ENCODE results near the gene KLHL12. TPM values are rescaled to one million over a fixed set of nuclear protein-coding genes. Genes with fewer than 3 reads are reported as not detected.
"Not testable (repeated sequence)": the region's sequence is repeated elsewhere in the genome, so short reads cannot be mapped to it uniquely, and the experiment has no call there.

KLHL12 gene
- total and polyA plus RNA-seq, 8 donors, result 26.6 to 40.0 (median 35.6) TPM

- ATAC-seq (no peak), DNase-seq (no peak)
- Histone ChIP-seq H3K4me1 (no peaks in the 10 kb centered on the region), H3K4me3 (no peak overlapping the region), H3K27me3 (no peaks in the 10 kb centered on the region), H3K9me3 (no peaks in the 10 kb centered on the region), H3K36me3 (peaks cover 0 to 90% of the 10 kb centered on the region in 2 donors), H3K27ac (no peak overlapping the region)
- no peak for TF ChIP-seq CTCF (IDR thresholded peaks at IDR 0.05)
- intact Hi-C loops (cut with DNase I), result no loop called here
Observed at GRCh38 chr1:202909494-202909893, 17.5 kb downstream of the KLHL12 start.

- Histone ChIP-seq H3K27ac (no peak overlapping the region), H3K4me3 (no peak overlapping the region), H3K9me3 (no peaks in the 10 kb centered on the region), H3K36me3 (peaks cover 0 to 90% of the 10 kb centered on the region in 2 donors), H3K4me1 (no peaks in the 10 kb centered on the region), H3K27me3 (no peaks in the 10 kb centered on the region)
- DNase-seq (no peak), ATAC-seq (no peak)
- intact Hi-C loops (cut with DNase I), result no loop called here
- no peak for TF ChIP-seq CTCF (IDR thresholded peaks at IDR 0.05)
Observed at GRCh38 chr1:202908998-202909397, 18.0 kb downstream of the KLHL12 start.

- H3K9me3 ChIP-seq, result no peaks in the 10 kb centered on the region
- intact Hi-C loops (cut with DNase I), result no loop called here
- no peak for ATAC-seq
- H3K4me1 ChIP-seq, result no peaks in the 10 kb centered on the region
- H3K27ac ChIP-seq, result no peak overlapping the region
- H3K36me3 ChIP-seq, result peaks cover 0 to 89% of the 10 kb centered on the region in 2 donors
- peak in 1 of 4 donors; percentile 52 for DNase-seq
- no peaks in the 10 kb centered on the region for H3K27me3 ChIP-seq
- H3K4me3 ChIP-seq, result no peak overlapping the region
- no peak for TF ChIP-seq CTCF (IDR thresholded peaks at IDR 0.05)
Observed at GRCh38 chr1:202905331-202905730, 21.7 kb downstream of the KLHL12 start.

- H3K4me3 ChIP-seq; H3K27me3 ChIP-seq; H3K4me1 ChIP-seq; H3K9me3 ChIP-seq; DNase-seq; intact Hi-C loops (cut with DNase I); ATAC-seq; H3K27ac ChIP-seq: not testable (repeated sequence)
- H3K36me3 ChIP-seq, result peaks cover 0 to 91% of the 10 kb centered on the region in 2 donors
Observed at GRCh38 chr1:202903808-202904207, 23.2 kb downstream of the KLHL12 start.

GRCh38 chr1:202901555-202901954 lies 25.5 kb downstream of the KLHL12 start:
- no peaks in the 10 kb centered on the region for H3K27me3 ChIP-seq
- H3K27ac ChIP-seq, result no peak overlapping the region
- no peak overlapping the region for H3K4me3 ChIP-seq
- no peaks in the 10 kb centered on the region for H3K4me1 ChIP-seq
- no peak for DNase-seq
- no peak for TF ChIP-seq CTCF (IDR thresholded peaks at IDR 0.05)
- intact Hi-C loops (cut with DNase I), result no loop called here
- ATAC-seq, result no peak
- no peaks in the 10 kb centered on the region for H3K9me3 ChIP-seq
- peaks cover 0 to 91% of the 10 kb centered on the region in 2 donors for H3K36me3 ChIP-seq

- intact Hi-C loops (cut with DNase I), result no loop called here
- no peaks in the 10 kb centered on the region for H3K9me3 ChIP-seq
- no peak for ATAC-seq
Observed at GRCh38 chr1:202892501-202892900, 34.5 kb downstream of the KLHL12 start.

More at GRCh38 chr1:202892501-202892900, 34.5 kb downstream of the KLHL12 start:
- Histone ChIP-seq H3K4me1 (peaks cover 2 to 15% of the 10 kb centered on the region in 2 donors), H3K36me3 (peaks cover 0 to 71% of the 10 kb centered on the region in 2 donors), H3K4me3 (no peak overlapping the region), H3K27ac (no peak overlapping the region), H3K27me3 (no peaks in the 10 kb centered on the region)
- no peak for TF ChIP-seq CTCF (IDR thresholded peaks at IDR 0.05)
- no peak for DNase-seq
